Gastroesophageal sphincter (tissue), 3 donors: ENCODE results near the gene TAAR9.

Experiments
- POLR2AphosphoS5 ChIP-seq: sonication (generic); formaldehyde crosslinking; IDR thresholded peaks from one replicate; pipeline ENCODE4 v1.6.1; 2017; ENCODE audit warnings: antibody characterized with exemption
- TF ChIP-seq, protein P1 (sequence below), 4 experiments: fragments of 200-600 bp in 2 of 4; fragments of 450-650 bp in 2 of 4; sonication (generic) in 1 of 4; IDR thresholded peaks; one replicate each; pipeline ENCODE4 v1.5.1; 2017 to 2019; ENCODE audit warnings: antibody characterized with exemption in 4 of 4, mild to moderate bottlenecking in 2 of 4, moderate library complexity in 2 of 4

DNA sequence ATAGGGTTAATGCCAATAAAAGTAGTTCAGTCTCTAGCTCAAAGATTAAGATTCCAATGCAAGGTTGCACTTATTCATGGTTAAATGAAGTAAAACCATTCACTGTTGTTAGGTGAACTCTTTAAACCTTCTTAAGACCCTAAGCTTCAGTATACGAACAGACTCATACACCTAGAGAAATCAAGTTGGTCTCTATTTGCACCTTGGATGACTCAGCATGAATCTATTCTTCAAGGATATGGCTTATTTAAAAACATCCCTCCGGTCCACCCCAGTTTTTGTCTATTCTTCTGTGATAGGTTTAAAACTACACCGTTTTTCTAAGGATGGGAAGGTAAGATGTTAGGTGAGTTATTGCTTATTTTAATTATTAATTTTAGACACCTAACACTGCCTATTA, 932 bp upstream of the TAAR9 start:
- no peak for TF ChIP-seq POLR2AphosphoS5
- TF ChIP-seq, protein P1, sequence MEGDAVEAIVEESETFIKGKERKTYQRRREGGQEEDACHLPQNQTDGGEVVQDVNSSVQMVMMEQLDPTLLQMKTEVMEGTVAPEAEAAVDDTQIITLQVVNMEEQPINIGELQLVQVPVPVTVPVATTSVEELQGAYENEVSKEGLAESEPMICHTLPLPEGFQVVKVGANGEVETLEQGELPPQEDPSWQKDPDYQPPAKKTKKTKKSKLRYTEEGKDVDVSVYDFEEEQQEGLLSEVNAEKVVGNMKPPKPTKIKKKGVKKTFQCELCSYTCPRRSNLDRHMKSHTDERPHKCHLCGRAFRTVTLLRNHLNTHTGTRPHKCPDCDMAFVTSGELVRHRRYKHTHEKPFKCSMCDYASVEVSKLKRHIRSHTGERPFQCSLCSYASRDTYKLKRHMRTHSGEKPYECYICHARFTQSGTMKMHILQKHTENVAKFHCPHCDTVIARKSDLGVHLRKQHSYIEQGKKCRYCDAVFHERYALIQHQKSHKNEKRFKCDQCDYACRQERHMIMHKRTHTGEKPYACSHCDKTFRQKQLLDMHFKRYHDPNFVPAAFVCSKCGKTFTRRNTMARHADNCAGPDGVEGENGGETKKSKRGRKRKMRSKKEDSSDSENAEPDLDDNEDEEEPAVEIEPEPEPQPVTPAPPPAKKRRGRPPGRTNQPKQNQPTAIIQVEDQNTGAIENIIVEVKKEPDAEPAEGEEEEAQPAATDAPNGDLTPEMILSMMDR (IDR thresholded peaks at IDR 0.05), result no peak
